GM12878 (cell line): ENCODE measurements around the gene TSEN34. TPM values are rescaled to one million over a fixed set of nuclear protein-coding genes. Genes with fewer than 3 reads are reported as not detected.

ENCODE experiments used
- CEBPB ChIP-seq, 2 experiments: fragments of 150-350 bp in 1 of 2; IDR thresholded peaks; 2 replicates each; pipeline ENCODE4 v1.6.1; 2012 to 2014; ENCODE audit warnings: low read depth in 2 of 2, low read length in 2 of 2, borderline replicate concordance in 1 of 2, inconsistent platforms in 1 of 2
- HDAC2 ChIP-seq: fragments of 200-600 bp; sonication (generic); IDR thresholded peaks from 2 replicates; pipeline ENCODE4 v1.6.1; 2017
- NFXL1 ChIP-seq: fragments of 450-650 bp; IDR thresholded peaks from 2 replicates; pipeline ENCODE4 v1.6.1; 2017; ENCODE audit warnings: antibody characterized with exemption, mild to moderate bottlenecking, borderline replicate concordance
- PML ChIP-seq: IDR thresholded peaks from 2 replicates; pipeline ENCODE4 v1.6.1; 2012; ENCODE audit warnings: low read length, inconsistent platforms
- POLR2A ChIP-seq: IDR thresholded peaks from 2 replicates; pipeline ENCODE4 v1.6.1; 2011; ENCODE audit warnings: low read depth, mild to moderate bottlenecking, low read length
- POLR2AphosphoS5 ChIP-seq: IDR thresholded peaks from 2 replicates; pipeline ENCODE4 v1.6.1; 2011; ENCODE audit warnings: mild to moderate bottlenecking, low read length, inconsistent platforms
- RCOR1 ChIP-seq: conservative IDR thresholded peaks from 2 replicates; pipeline ENCODE4 v1.6.1; 2012; ENCODE audit warnings: low read depth, low read length, improper control_type of control experiment
- TBL1XR1 ChIP-seq: IDR thresholded peaks from 2 replicates; pipeline ENCODE4 v1.6.1; 2012; ENCODE audit warnings: low read depth, low read length, improper control_type of control experiment
- polyA plus RNA-seq, 11 experiments: library from polyadenylated mRNA; depleted of rRNA in 4 of 11; unstranded in 6 of 11; stranded (reverse) in 5 of 11; fragments of >200 nt; fragmentation: Nextera tagmentation in 4 of 11; fragmentation: Illumina TruSeq in 1 of 11; extraction: Ambion mirVana in 4 of 11; extraction: Trizol in 1 of 11; gene quantifications; 1 replicate in 1 of 11; 2 replicates in 10 of 11; pipeline versions ENCODE4 v1.2.1 to v1.2.3, GENCODE V29; 2011 to 2016; ENCODE audit warnings: inconsistent platforms in 2 of 11, missing spikeins in 2 of 11, low read depth in 1 of 11
- total RNA-seq, 4 experiments: library from RNA; depleted of rRNA in 3 of 4; stranded (reverse); fragments of >200 nt in 3 of 4; fragmentation: Illumina TruSeq in 1 of 4; extraction: Trizol in 1 of 4; gene quantifications; 2 replicates each; pipeline versions ENCODE4 v1.2.1 to v1.2.3, GENCODE V29; 2013 to 2021
- TF ChIP-seq, protein P1 (sequence below), 3 experiments: IDR thresholded peaks in 2 of 3; conservative IDR thresholded peaks in 1 of 3; 2 replicates each; pipeline ENCODE4 v1.5.1; 2011; ENCODE audit warnings: low read depth in 3 of 3, low read length in 3 of 3, mild to moderate bottlenecking in 3 of 3, control low read depth in 2 of 3, moderate library complexity in 2 of 3, inconsistent platforms in 1 of 3, mixed read lengths in 1 of 3; ENCODE audit not compliant: control insufficient read depth in 2 of 3, insufficient read depth in 1 of 3; ENCODE audit errors: extremely low read depth in 1 of 3
- TF ChIP-seq, protein P2 (sequence below): fragments of 450-650 bp; IDR thresholded peaks from 2 replicates; pipeline ENCODE4 v1.6.1; 2017; ENCODE audit warnings: antibody characterized with exemption, mild to moderate bottlenecking, moderate library complexity
- TF ChIP-seq, protein P3 (sequence below): fragments of 450-650 bp; IDR thresholded peaks from 2 replicates; pipeline ENCODE4 v1.6.1; 2017; ENCODE audit warnings: mild to moderate bottlenecking
- TF ChIP-seq, protein P4 (sequence below): fragments of 450-650 bp; IDR thresholded peaks from 2 replicates; pipeline ENCODE4 v1.6.1; 2018; ENCODE audit warnings: borderline replicate concordance, mild to moderate bottlenecking; ENCODE audit not compliant: partially characterized antibody

TSEN34 gene
- total and polyA plus RNA-seq, 10 of the 15 experiments (the other 5 are each of a cell fraction or from before 2014, with no cell fraction given): 1.0 to 35.9 (median 16.8) TPM

DNA sequence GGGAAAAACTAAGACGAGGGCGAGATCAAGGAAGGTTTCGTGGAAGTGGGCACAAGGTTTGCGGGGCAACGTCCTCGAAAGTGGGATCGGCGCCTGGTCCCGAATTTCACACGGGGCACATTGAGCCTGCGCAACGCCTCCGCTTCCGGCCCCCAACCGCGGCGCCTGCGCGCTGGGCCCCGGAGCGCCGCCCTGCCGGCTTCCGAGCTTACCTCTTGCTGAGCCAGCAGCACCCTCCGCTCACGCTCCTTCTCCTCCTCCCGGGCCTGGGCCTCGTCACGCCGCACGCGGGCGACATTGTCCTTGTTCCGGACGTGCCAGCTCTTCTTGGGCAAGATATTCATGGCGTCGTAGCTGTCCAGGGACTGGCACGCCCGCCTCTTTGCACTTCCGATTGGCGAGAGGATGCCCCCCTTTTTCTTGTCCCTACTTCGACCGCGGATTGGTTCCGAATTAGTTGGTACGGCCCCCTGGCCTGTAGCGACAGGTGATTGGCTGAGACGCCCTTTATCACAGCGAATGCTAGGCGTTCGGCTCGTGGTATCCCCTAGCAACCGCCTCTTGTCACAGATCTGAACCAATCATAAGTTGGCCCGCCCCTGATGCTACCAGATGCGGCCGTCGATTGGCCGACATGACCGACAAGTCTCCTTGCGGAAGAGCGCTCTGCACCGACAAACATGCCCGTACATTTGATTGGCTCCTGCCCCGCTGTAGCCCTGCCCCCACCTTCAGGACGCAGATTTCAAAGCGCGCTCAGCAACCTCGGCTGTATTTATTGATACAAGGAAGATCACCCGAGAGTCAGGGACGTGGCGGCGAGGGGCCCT, 31.5 kb upstream of the TSEN34 start, which contains the start of gene LENG1 (continued):
- TF ChIP-seq, protein P1, sequence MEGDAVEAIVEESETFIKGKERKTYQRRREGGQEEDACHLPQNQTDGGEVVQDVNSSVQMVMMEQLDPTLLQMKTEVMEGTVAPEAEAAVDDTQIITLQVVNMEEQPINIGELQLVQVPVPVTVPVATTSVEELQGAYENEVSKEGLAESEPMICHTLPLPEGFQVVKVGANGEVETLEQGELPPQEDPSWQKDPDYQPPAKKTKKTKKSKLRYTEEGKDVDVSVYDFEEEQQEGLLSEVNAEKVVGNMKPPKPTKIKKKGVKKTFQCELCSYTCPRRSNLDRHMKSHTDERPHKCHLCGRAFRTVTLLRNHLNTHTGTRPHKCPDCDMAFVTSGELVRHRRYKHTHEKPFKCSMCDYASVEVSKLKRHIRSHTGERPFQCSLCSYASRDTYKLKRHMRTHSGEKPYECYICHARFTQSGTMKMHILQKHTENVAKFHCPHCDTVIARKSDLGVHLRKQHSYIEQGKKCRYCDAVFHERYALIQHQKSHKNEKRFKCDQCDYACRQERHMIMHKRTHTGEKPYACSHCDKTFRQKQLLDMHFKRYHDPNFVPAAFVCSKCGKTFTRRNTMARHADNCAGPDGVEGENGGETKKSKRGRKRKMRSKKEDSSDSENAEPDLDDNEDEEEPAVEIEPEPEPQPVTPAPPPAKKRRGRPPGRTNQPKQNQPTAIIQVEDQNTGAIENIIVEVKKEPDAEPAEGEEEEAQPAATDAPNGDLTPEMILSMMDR (IDR thresholded peaks at IDR 0.05 in 2 of 3, conservative IDR thresholded peaks at IDR 0.05 in 1 of 3; ENCODE audit: control insufficient read depth in 2 of 3, extremely low read depth in 1 of 3, insufficient read depth in 1 of 3, low read depth in 3 of 3, low read length in 3 of 3): peak in 2 of 3 experiments; percentile 16 to 34; a peak in 3 of 6 replicates
- TF ChIP-seq PML (peak; percentile 74; the same call in 1 of the 2 replicates), RCOR1 (no peak), POLR2A (peak; percentile 94), POLR2AphosphoS5 (peak; percentile 90), HDAC2 (no peak), NFXL1 (no peak), TBL1XR1 (0 out of 2 replicates have a peak, but pooled peaks have one; percentile 25), CEBPB (IDR thresholded peaks at IDR 0.05; ENCODE audit: borderline replicate concordance in 1 of 2, low read depth in 2 of 2, low read length in 2 of 2) (no peak)
- TF ChIP-seq, protein P2, sequence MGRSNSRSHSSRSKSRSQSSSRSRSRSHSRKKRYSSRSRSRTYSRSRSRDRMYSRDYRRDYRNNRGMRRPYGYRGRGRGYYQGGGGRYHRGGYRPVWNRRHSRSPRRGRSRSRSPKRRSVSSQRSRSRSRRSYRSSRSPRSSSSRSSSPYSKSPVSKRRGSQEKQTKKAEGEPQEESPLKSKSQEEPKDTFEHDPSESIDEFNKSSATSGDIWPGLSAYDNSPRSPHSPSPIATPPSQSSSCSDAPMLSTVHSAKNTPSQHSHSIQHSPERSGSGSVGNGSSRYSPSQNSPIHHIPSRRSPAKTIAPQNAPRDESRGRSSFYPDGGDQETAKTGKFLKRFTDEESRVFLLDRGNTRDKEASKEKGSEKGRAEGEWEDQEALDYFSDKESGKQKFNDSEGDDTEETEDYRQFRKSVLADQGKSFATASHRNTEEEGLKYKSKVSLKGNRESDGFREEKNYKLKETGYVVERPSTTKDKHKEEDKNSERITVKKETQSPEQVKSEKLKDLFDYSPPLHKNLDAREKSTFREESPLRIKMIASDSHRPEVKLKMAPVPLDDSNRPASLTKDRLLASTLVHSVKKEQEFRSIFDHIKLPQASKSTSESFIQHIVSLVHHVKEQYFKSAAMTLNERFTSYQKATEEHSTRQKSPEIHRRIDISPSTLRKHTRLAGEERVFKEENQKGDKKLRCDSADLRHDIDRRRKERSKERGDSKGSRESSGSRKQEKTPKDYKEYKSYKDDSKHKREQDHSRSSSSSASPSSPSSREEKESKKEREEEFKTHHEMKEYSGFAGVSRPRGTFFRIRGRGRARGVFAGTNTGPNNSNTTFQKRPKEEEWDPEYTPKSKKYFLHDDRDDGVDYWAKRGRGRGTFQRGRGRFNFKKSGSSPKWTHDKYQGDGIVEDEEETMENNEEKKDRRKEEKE: no peak
- TF ChIP-seq, protein P3, sequence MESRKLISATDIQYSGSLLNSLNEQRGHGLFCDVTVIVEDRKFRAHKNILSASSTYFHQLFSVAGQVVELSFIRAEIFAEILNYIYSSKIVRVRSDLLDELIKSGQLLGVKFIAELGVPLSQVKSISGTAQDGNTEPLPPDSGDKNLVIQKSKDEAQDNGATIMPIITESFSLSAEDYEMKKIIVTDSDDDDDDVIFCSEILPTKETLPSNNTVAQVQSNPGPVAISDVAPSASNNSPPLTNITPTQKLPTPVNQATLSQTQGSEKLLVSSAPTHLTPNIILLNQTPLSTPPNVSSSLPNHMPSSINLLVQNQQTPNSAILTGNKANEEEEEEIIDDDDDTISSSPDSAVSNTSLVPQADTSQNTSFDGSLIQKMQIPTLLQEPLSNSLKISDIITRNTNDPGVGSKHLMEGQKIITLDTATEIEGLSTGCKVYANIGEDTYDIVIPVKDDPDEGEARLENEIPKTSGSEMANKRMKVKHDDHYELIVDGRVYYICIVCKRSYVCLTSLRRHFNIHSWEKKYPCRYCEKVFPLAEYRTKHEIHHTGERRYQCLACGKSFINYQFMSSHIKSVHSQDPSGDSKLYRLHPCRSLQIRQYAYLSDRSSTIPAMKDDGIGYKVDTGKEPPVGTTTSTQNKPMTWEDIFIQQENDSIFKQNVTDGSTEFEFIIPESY: no peak
- TF ChIP-seq, protein P4, sequence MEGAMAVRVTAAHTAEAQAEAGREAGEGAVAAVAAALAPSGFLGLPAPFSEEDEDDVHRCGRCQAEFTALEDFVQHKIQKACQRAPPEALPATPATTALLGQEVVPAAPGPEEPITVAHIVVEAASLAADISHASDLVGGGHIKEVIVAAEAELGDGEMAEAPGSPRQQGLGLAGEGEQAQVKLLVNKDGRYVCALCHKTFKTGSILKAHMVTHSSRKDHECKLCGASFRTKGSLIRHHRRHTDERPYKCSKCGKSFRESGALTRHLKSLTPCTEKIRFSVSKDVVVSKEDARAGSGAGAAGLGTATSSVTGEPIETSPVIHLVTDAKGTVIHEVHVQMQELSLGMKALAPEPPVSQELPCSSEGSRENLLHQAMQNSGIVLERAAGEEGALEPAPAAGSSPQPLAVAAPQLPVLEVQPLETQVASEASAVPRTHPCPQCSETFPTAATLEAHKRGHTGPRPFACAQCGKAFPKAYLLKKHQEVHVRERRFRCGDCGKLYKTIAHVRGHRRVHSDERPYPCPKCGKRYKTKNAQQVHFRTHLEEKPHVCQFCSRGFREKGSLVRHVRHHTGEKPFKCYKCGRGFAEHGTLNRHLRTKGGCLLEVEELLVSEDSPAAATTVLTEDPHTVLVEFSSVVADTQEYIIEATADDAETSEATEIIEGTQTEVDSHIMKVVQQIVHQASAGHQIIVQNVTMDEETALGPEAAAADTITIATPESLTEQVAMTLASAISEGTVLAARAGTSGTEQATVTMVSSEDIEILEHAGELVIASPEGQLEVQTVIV: peak; percentile 91
